Suprapubic skin (tissue), 4 donors: Measurements from ENCODE around the gene ITM2C.

ENCODE experiments used
- EP300 ChIP-seq: sonication (generic); formaldehyde crosslinking; IDR thresholded peaks from one replicate; pipeline ENCODE4 v1.6.1; 2017; ENCODE audit warnings: antibody characterized with exemption
- POLR2A ChIP-seq, 2 donors: fragments of 450-650 bp; IDR thresholded peaks; one replicate each; pipeline ENCODE4 v1.6.1; 2017; ENCODE audit warnings: antibody characterized with exemption in 2 of 2, mild to moderate bottlenecking in 2 of 2, moderate library complexity in 2 of 2
- POLR2AphosphoS5 ChIP-seq, 3 donors: sonication (generic); formaldehyde crosslinking; IDR thresholded peaks; one replicate each; pipeline ENCODE4 v1.6.1; 2017; ENCODE audit warnings: antibody characterized with exemption in 3 of 3
- TF ChIP-seq, protein P1 (sequence below), 2 donors: fragments of 200-600 bp in 1 of 2; fragments of 450-650 bp in 1 of 2; sonication (generic) in 1 of 2; IDR thresholded peaks; one replicate each; pipeline ENCODE4 v1.5.1; 2016 to 2019; ENCODE audit warnings: antibody characterized with exemption in 2 of 2, mild to moderate bottlenecking in 1 of 2, moderate library complexity in 1 of 2

DNA sequence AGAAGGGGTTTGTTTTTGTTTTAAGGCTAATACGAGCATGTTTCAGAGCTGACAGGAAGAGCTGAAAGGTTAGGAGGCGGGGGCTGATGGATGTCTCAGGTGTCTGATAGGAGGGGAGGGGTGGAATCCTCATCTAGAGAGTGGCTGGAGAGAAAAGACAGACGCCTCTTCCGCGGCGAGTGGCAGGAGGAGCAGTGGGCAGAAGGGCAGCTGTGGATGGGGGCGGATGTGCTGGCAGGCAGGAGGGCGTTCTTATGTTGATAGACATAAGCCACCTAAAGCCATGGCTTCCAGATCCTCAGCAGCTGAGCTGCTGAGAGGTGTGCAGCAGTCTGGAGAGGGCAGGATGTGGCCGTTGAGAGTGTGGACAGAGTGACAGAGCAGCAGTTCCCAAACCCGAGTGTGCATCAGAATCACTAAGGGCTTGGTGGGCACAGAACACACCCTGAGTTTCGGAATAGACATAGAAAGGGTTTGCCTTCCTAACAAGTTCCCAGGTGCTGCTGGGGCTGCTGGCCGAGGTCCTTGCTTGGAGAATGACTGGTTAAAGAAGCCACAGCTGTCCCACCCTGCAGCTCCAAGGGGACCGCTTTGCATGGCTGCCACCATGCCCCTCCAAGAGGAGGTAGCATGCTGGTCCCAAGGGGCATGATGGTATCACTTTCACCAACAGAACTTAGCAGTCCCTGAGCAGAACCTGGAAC, 3.0 kb upstream of the ITM2C start:
- TF ChIP-seq, protein P1, sequence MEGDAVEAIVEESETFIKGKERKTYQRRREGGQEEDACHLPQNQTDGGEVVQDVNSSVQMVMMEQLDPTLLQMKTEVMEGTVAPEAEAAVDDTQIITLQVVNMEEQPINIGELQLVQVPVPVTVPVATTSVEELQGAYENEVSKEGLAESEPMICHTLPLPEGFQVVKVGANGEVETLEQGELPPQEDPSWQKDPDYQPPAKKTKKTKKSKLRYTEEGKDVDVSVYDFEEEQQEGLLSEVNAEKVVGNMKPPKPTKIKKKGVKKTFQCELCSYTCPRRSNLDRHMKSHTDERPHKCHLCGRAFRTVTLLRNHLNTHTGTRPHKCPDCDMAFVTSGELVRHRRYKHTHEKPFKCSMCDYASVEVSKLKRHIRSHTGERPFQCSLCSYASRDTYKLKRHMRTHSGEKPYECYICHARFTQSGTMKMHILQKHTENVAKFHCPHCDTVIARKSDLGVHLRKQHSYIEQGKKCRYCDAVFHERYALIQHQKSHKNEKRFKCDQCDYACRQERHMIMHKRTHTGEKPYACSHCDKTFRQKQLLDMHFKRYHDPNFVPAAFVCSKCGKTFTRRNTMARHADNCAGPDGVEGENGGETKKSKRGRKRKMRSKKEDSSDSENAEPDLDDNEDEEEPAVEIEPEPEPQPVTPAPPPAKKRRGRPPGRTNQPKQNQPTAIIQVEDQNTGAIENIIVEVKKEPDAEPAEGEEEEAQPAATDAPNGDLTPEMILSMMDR (IDR thresholded peaks at IDR 0.05): no peak
- TF ChIP-seq EP300: no peak
- no peak for TF ChIP-seq POLR2AphosphoS5 (IDR thresholded peaks at IDR 0.05)
- TF ChIP-seq POLR2A (IDR thresholded peaks at IDR 0.05): no peak
